ENCODE measurements around the gene PKP4. TPM values are rescaled to one million over a fixed set of nuclear protein-coding genes. Genes with fewer than 3 reads are reported as not detected.

Gene PKP4
- polyA plus RNA-seq, 5 donors: 81.1 to 135 (median 110) TPM

GRCh38 chr2:158498043-158498748 lies 41.4 kb downstream of the PKP4 start:
- no peak for DNase-seq

- no peak for DNase-seq
Observed at GRCh38 chr2:158498749-158499136, 42.0 kb downstream of the PKP4 start.

GRCh38 chr2:158499383-158499782 lies 42.6 kb downstream of the PKP4 start:
- DNase-seq: no peak

GRCh38 chr2:158500333-158500732 lies 43.6 kb downstream of the PKP4 start:
- DNase-seq: no peak

GRCh38 chr2:158501301-158501700 lies 44.5 kb downstream of the PKP4 start:
- DNase-seq: no peak

GRCh38 chr2:158502974-158503373 lies 46.2 kb downstream of the PKP4 start:
- no peak for DNase-seq

- DNase-seq: no peak
Observed at GRCh38 chr2:158504088-158504487, 47.3 kb downstream of the PKP4 start.

GRCh38 chr2:158505448-158505934 lies 48.7 kb downstream of the PKP4 start:
- no peak for DNase-seq

GRCh38 chr2:158507141-158507540 lies 50.4 kb downstream of the PKP4 start:
- DNase-seq: no peak

GRCh38 chr2:158507679-158508078 lies 50.9 kb downstream of the PKP4 start:
- DNase-seq: no peak

GRCh38 chr2:158509928-158510797 lies 53.4 kb downstream of the PKP4 start:
- no peak for DNase-seq

GRCh38 chr2:158510887-158511286 lies 54.1 kb downstream of the PKP4 start:
- no peak for DNase-seq

- no peak for DNase-seq
Observed at GRCh38 chr2:158511706-158512105, 55.0 kb downstream of the PKP4 start.

- no peak for DNase-seq
Observed at GRCh38 chr2:158512323-158512722, 55.6 kb downstream of the PKP4 start.

GRCh38 chr2:158513841-158514240 lies 57.1 kb downstream of the PKP4 start:
- no peak for DNase-seq

- peak in 1 of 2 donors; percentile 21 for DNase-seq
Observed at GRCh38 chr2:158518084-158518483, 61.3 kb downstream of the PKP4 start.

GRCh38 chr2:158519481-158519880 lies 62.7 kb downstream of the PKP4 start:
- DNase-seq: no peak

- no peak for DNase-seq
Observed at GRCh38 chr2:158529379-158530259, 72.9 kb downstream of the PKP4 start.

- no peak for DNase-seq
Observed at GRCh38 chr2:158530829-158531228, 74.1 kb downstream of the PKP4 start.

- no peak for DNase-seq
Observed at GRCh38 chr2:158533009-158533408, 76.3 kb downstream of the PKP4 start.

- peak; percentile 79 to 82 for DNase-seq
Observed at GRCh38 chr2:158539176-158540005, 82.6 kb downstream of the PKP4 start.

All from right lung (tissue), 5 donors.